Subcutaneous abdominal adipose tissue (tissue), 5 donors: ENCODE data around the gene RBM39.
"Not testable (repeated sequence)": the region's sequence is repeated elsewhere in the genome, so short reads cannot be mapped to it uniquely, and the experiment has no call there.

Experiments
- H3K27ac ChIP-seq: one replicate; pipeline ENCODE4 v1.7.0; 2013; ENCODE audit warnings: low read depth, mild to moderate bottlenecking, inconsistent platforms, low read length, moderate library complexity
- H3K27me3 ChIP-seq, 5 donors: one replicate each; pipeline ENCODE4 v1.7.0; 2013; ENCODE audit warnings: low read length in 5 of 5, inconsistent platforms in 1 of 5; ENCODE audit not compliant: control insufficient read depth in 5 of 5, insufficient read depth in 4 of 5
- H3K36me3 ChIP-seq, 5 donors: one replicate each; pipeline ENCODE4 v1.7.0; 2013; ENCODE audit warnings: low read length in 5 of 5; ENCODE audit not compliant: control insufficient read depth in 5 of 5, insufficient read depth in 5 of 5
- H3K4me1 ChIP-seq, 5 donors: one replicate each; pipeline ENCODE4 v1.7.0; 2013; ENCODE audit warnings: low read length in 5 of 5, mild to moderate bottlenecking in 3 of 5, moderate library complexity in 1 of 5; ENCODE audit not compliant: control insufficient read depth in 5 of 5, insufficient read depth in 5 of 5
- H3K4me3 ChIP-seq, 5 donors: one replicate each; pipeline ENCODE4 v1.7.0; 2013; ENCODE audit warnings: low read length in 5 of 5, low read depth in 1 of 5
- H3K9ac ChIP-seq, 5 donors: one replicate each; pipeline ENCODE4 v1.7.0; 2013; ENCODE audit warnings: low read length in 5 of 5, mild to moderate bottlenecking in 4 of 5, moderate library complexity in 3 of 5
- H3K9me3 ChIP-seq, 5 donors: one replicate each; pipeline ENCODE4 v1.7.0; 2013; ENCODE audit warnings: low read length in 5 of 5; ENCODE audit not compliant: control insufficient read depth in 5 of 5
- donor health status: healthy.
- donor health status: healthy.
- donor health status: healthy.
- donor health status: healthy.
- donor health status: healthy.

RBM39 gene

DNA sequence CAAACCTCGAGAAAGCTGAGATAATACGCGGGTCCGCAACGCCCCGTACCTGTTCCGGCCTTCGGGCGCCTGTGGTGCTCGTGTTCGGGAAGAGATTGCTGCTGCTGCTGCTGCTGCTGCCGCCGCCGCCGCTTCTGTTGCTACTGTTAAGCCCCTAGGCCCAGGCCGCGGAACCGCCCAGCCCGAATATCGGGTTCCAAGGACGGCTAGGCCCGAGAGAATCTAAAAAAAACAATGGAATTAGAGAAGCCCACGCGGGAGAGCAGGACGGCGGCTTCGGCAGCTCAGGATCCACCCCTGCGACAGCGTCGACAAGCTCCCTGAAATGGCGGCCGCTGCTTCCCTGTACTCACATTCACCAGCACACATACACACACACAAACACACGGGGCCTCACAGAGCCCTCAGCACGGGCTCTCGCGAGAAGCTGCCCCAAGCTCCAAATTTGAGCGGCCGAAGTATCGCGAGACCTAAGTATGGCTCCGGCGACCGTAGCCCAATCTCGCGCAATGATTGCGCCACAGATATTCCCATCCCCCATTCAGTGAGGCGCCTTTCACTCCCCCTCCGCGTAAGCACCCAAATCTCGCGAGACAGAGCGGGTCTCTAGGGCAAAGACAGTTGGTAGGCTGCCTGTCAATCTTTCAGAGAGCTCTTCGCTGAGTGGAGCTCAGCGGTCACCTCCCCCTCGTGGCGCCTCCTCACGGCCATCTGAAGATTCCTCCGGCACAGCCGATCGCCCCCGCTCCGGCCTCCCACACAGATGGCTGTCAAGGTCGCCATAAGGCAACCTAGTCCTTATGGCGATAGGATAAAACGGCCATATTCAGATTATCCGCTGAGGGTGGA is at the start of gene RBM39:
Gene RBM39 (minus strand): TSS at position 369 of the 849 bp plus-strand sequence. CDS start 1,386 bp downstream, outside the sequence.
- H3K4me1 ChIP-seq, result peaks cover 0 to 41% (median 38%) of the 10 kb centered on the region in 5 donors
- no peaks in the 10 kb centered on the region for H3K9me3 ChIP-seq
- peak within 1 kb of the TSS; percentile 93 to 97 (median 95) for H3K4me3 ChIP-seq
- H3K36me3 ChIP-seq, result peaks cover 20 to 35% (median 27%) of the 10 kb centered on the region in 5 donors
- H3K27me3 ChIP-seq, result no peaks in the 10 kb centered on the region
- peak within 1 kb of the TSS; percentile 100 for H3K27ac ChIP-seq
- peak within 1 kb of the TSS; percentile 96 to 100 (median 100) for H3K9ac ChIP-seq

DNA sequence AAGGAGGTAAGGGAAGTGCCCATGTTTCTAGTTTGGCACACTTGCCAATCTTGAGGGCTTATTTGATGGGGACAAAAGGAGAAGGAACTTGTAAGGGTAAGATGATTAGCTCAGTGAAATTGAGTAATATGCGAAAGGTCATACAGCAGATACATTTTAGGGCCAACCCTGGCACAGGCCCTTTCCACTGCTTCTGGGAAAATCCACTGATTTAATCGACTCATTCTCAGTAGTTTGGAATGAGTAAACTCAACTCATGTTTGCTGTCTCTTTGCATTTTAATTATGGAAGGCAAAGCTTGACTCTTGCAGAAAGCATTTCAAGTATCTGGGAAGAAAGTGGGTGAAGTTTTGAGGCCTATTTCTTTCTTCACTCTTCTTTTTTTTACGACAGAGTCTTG is 49.8 kb upstream of the RBM39 start:
- Histone ChIP-seq H3K4me1 (peaks cover 0 to 11% (median 9%) of the 10 kb centered on the region in 5 donors), H3K27ac (peak overlapping the region; percentile 90), H3K4me3 (no peak overlapping the region), H3K9ac (peak overlapping the region in 1 of 5 donors; percentile 56), H3K9me3 (no peaks in the 10 kb centered on the region), H3K36me3 (peaks cover 0 to 2% (median 0%) of the 10 kb centered on the region in 5 donors), H3K27me3 (no peaks in the 10 kb centered on the region)

- Histone ChIP-seq H3K4me1 (peaks cover 0 to 11% (median 9%) of the 10 kb centered on the region in 5 donors), H3K27me3 (no peaks in the 10 kb centered on the region), H3K4me3 (no peak overlapping the region), H3K9me3 (no peaks in the 10 kb centered on the region), H3K9ac (no peak overlapping the region), H3K27ac (no peak overlapping the region), H3K36me3 (peaks cover 0 to 2% (median 0%) of the 10 kb centered on the region in 5 donors)
These were observed 49.0 kb upstream of the RBM39 start for GRCh38 chr20:35791097-35791496.

DNA sequence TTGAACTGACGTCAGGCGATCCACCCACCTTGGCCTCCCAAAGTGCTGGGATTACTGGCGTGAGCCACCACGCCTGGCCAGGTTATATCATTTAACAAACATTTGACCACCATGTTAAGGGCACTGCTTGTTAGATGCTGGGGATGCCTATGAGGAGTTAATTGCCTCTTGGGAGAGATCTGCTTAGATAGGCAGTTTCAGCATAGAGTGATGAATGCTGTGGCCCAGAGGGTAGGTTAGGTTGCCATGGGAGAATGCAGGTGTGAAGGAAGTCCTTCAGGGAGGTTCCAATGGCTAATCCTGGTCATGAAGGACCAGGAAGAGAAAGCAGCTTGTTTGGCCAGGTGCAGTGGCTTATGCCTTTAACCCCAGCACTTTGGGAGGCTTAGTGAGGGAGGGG is 46.7 kb upstream of the RBM39 start:
- peaks cover 0 to 2% (median 0%) of the 10 kb centered on the region in 5 donors for H3K36me3 ChIP-seq
- no peak overlapping the region for H3K9ac ChIP-seq
- H3K9me3 ChIP-seq, result no peaks in the 10 kb centered on the region
- H3K4me3 ChIP-seq, result no peak overlapping the region
- H3K27ac ChIP-seq, result no peak overlapping the region
- H3K4me1 ChIP-seq, result peaks cover 0 to 11% (median 9%) of the 10 kb centered on the region in 5 donors
- H3K27me3 ChIP-seq, result no peaks in the 10 kb centered on the region

GRCh38 chr20:35785541-35785940 is 43.5 kb upstream of the RBM39 start:
- H3K36me3 ChIP-seq, H3K9ac ChIP-seq, H3K4me1 ChIP-seq, H3K9me3 ChIP-seq, H3K27me3 ChIP-seq, H3K27ac ChIP-seq, H3K4me3 ChIP-seq: not testable (repeated sequence)

GRCh38 chr20:35783811-35784210 is 41.8 kb upstream of the RBM39 start:
- H3K36me3 ChIP-seq, result peaks cover 0 to 10% (median 8%) of the 10 kb centered on the region in 5 donors
- not testable (repeated sequence) for H3K27me3 ChIP-seq, H3K9ac ChIP-seq, H3K9me3 ChIP-seq, H3K4me1 ChIP-seq, H3K4me3 ChIP-seq, H3K27ac ChIP-seq

DNA sequence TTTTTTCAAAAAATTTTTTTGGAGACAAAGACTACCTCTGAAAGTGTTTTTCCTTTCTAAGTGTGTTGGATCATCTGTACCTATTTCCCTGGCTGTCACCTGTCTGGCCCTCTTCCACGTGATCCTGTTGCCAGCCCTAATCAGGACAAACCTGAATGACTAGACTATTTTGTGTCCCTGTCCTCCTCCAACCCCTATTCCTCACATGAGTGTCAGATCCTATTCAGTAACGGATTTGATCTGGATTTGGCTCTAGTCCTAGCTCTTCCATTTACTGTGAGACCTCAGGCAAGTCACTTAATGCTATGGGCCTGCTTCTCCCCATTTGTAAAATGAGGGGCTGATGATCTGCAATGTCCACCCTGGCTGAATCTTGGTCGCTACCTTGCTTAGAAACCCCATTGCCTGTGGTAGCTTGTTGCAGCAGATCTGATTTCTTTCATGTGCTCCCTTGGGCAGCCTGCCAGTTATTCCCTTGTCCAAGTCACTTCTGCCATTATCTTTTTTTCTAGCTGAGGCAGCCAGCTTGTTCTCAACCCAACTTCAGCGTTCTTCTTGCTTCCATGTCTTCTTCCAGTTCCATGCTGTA is 34.5 kb upstream of the RBM39 start:
- Histone ChIP-seq H3K4me1 (peaks cover 7 to 34% (median 28%) of the 10 kb centered on the region in 5 donors), H3K9ac (no peak overlapping the region), H3K27ac (no peak overlapping the region), H3K27me3 (no peaks in the 10 kb centered on the region), H3K9me3 (no peaks in the 10 kb centered on the region), H3K4me3 (peak overlapping the region in 1 of 5 donors; percentile 32), H3K36me3 (peaks cover 0 to 8% (median 5%) of the 10 kb centered on the region in 5 donors)

- Histone ChIP-seq H3K27me3 (no peaks in the 10 kb centered on the region), H3K9ac (no peak overlapping the region), H3K4me3 (no peak overlapping the region), H3K36me3 (peaks cover 0 to 8% (median 5%) of the 10 kb centered on the region in 5 donors), H3K27ac (no peak overlapping the region), H3K9me3 (no peaks in the 10 kb centered on the region), H3K4me1 (peaks cover 8 to 51% (median 41%) of the 10 kb centered on the region in 5 donors)
These were observed 32.3 kb upstream of the RBM39 start for GRCh38 chr20:35774391-35774790.

- no peaks in the 10 kb centered on the region for H3K9me3 ChIP-seq
- H3K36me3 ChIP-seq, result peaks cover 0 to 8% (median 5%) of the 10 kb centered on the region in 5 donors
- H3K4me1 ChIP-seq, result peaks cover 17 to 63% (median 51%) of the 10 kb centered on the region in 5 donors
- peak overlapping the region; percentile 4 to 95 (median 79) for H3K9ac ChIP-seq
- no peaks in the 10 kb centered on the region for H3K27me3 ChIP-seq
- peak overlapping the region; percentile 79 for H3K27ac ChIP-seq
- H3K4me3 ChIP-seq, result peak overlapping the region; percentile 71 to 82 (median 78)
These were observed 31.2 kb upstream of the RBM39 start for GRCh38 chr20:35773154-35773751.
